KBM-7 (cell line): Measurements from ENCODE around the gene PASK.

Experiments
- DNase-seq: peaks from one replicate; pipeline ENCODE4 v3.0.0-alpha.2; 2015
- in situ Hi-C: fragments of 300-500 bp; cut with MboI; formaldehyde crosslinking; loops from 2 replicates; pipeline ENCODE4 v1.14.3; 2020; ENCODE audit warnings: low sequenced_read_pairs, low pct_unique_long_range_greater_than_20kb, mixed read lengths

Gene PASK

GRCh38 chr2:241092677-241093076 lies 56.6 kb downstream of the PASK start:
- in situ Hi-C loops, result no loop called here
- no peak for DNase-seq

GRCh38 chr2:241091734-241092445 lies 57.4 kb downstream of the PASK start:
- no peak for DNase-seq
- in situ Hi-C loops, result no loop called here

- in situ Hi-C loops, result no loop called here
- no peak for DNase-seq
These were observed 58.1 kb downstream of the PASK start for GRCh38 chr2:241091201-241091600.

- in situ Hi-C loops, result no loop called here
- DNase-seq, result no peak
These were observed 60.2 kb downstream of the PASK start for GRCh38 chr2:241088791-241089732.

- no peak for DNase-seq
- in situ Hi-C loops, result no loop called here
These were observed 60.9 kb downstream of the PASK start for GRCh38 chr2:241088376-241088775.

- no peak for DNase-seq
- in situ Hi-C loops, result no loop called here
These were observed 61.6 kb downstream of the PASK start for GRCh38 chr2:241087420-241088268.

GRCh38 chr2:241084856-241085444 lies 64.3 kb downstream of the PASK start:
- no peak for DNase-seq
- in situ Hi-C loops, result no loop called here

- DNase-seq, result no peak
- in situ Hi-C loops, result no loop called here
These were observed 66.2 kb downstream of the PASK start for GRCh38 chr2:241083091-241083415.

GRCh38 chr2:241082341-241083090 lies 66.8 kb downstream of the PASK start:
- in situ Hi-C loops, result no loop called here
- no peak for DNase-seq

GRCh38 chr2:241081643-241082340 lies 67.5 kb downstream of the PASK start:
- no peak for DNase-seq
- in situ Hi-C loops, result no loop called here

GRCh38 chr2:241081190-241081642 lies 68.1 kb downstream of the PASK start:
- DNase-seq, result no peak

GRCh38 chr2:241080405-241081189 lies 68.7 kb downstream of the PASK start:
- in situ Hi-C loops, result no loop called here
- DNase-seq, result no peak

More at GRCh38 chr2:241081190-241081642, 68.1 kb downstream of the PASK start:
- in situ Hi-C loops, result no loop called here

- in situ Hi-C loops, result no loop called here
- no peak for DNase-seq
These were observed 74.3 kb downstream of the PASK start for GRCh38 chr2:241074901-241075540.

GRCh38 chr2:241074065-241074818 lies 75.0 kb downstream of the PASK start:
- in situ Hi-C loops, result no loop called here

GRCh38 chr2:241073166-241074064 lies 75.9 kb downstream of the PASK start:
- in situ Hi-C loops, result no loop called here
- no peak for DNase-seq

More at GRCh38 chr2:241074065-241074818, 75.0 kb downstream of the PASK start:
- DNase-seq, result no peak
